DMS153 (cell line): Measurements from ENCODE around the gene KSR1.

ENCODE experiments used
- DNase-seq: peaks from one replicate; lab custom pipeline; 2025; lab: John Stamatoyannopoulos, UW

The KSR1 gene

DNA sequence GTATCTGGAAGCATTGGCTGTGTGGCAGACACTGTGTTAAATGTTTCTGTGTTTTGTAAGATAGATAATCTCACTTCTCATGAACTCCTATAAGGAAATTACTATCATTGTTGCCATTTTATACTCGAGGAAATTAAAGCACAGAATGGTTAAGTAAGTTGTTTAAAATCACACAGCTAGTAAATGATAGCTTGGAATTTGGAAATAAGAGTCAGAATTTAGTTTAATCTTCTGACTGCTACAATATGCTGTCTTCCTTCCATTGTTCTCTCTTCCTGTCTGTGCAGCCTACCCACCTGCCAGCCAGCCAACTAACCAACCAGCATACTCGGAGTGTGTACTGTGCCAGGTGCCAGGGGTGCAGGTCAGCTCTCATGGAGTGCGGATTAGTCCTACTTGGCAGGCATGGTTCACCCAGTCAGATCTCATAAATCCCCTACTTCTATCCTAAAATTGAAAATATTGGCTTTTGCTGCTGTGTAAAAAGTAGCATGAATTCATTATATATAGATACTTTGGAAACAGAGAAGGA is 94.8 kb downstream of the KSR1 start:
- peak; percentile 36 for DNase-seq

DNA sequence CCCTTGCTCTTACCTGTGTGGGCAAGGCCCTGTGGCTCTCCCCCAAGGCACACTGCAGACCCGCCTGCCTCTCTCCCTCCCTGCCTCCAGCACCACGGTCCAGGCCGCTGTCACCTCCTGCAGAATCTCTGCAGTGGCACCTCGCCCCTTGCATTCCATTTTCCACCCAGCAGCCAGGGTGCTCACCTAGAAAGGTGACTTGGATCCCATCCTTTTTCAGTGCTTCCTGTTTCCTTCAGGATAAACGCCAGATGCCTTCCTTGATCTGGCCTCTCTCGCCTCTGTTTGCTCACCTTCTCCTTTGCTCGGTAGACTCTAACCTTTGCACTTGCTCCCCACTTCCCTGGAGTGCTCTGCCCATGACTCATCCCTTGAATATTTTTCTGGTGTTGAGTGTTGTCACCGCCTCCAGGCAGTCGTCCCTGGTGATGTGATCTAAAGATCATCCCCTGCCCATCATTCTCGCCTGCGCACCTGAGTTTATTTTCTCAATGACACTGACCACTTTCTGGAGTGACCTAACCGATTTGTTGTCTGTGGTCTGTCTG is 95.5 kb downstream of the KSR1 start:
- no peak for DNase-seq

DNA sequence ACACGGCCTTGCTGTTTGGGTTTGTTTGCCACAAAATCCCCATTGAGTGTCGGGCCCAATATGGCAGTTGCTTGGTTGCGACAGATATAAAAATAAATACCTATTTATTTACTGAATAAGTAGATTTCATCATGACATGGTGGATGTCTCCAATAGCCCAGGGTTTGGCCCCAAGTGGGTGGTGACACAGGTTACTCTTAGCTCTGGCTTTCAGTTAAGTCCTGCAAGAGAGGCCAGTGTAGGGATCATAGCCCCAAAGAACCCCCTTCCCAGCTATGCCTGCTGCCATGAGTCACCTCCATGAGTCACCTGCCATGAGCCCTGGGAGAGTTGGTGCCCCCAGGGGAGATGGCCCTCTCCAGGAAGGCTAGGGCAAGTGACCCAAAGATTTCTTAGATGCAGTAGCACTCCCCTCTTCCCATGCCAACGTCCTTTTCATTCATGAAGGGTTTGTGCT is 96.1 kb downstream of the KSR1 start:
- no peak for DNase-seq

DNA sequence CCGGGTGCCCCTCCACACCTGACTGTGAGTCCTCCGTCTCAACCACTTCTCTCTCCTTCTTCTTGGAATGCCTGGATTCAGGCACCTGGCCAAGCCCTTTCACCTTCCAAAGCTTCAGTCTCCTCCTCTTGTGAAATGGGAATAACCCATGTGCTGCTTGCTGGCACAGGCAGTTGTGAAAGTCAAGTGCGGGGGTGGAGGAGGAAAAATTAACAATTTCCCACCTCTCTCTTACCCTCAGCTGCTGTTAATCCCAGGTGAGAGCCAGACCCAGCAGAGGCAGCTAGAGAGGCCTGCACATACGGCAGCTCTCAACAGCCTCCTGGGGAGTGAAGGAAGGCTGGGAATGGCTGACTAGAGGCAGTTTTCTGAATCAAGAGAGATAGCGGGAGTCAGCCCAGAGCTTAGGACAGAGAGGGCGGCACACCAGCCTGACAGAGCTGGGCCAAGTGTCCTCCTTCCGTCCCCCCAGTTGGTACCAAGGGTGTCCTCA is 96.8 kb downstream of the KSR1 start:
- DNase-seq, result no peak

DNA sequence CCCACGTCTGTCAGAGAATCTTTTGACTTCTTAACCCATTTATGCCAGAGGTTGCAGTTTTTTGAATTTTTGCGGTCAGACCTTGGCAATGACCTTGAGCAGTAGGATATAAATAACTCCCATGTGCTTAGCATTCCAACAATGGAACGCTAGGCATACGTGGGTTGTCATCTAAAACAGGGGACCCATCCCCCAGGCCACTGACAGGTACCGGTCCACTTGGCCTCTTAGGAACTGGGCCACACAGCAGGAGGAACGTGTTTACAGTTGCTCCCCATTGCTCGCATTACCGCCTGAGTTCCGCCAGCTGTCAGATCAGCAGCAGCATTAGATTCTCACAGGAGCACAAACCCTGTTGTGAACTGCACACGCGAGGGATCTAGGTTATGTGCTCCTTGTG is 97.9 kb downstream of the KSR1 start:
- DNase-seq, result no peak

DNA sequence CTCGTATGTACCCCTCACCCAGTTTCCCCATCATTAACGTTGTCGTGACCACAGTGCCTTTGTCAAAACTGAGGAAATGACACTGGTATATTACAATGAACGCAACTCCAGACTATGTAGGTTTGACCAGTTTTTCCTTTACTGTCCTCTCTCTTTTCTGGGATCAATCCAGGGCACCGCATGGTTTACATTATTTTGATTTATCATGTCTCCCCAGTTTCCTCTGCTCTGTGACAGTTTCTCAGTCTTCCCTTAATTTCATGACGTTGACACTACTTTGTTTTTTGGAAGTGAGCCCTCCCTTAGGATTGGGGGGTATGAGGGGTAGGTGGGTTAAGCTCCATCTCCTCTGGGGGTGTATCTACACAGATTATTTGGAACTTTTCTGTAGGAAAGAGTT is 98.7 kb downstream of the KSR1 start:
- DNase-seq, result no peak

DNA sequence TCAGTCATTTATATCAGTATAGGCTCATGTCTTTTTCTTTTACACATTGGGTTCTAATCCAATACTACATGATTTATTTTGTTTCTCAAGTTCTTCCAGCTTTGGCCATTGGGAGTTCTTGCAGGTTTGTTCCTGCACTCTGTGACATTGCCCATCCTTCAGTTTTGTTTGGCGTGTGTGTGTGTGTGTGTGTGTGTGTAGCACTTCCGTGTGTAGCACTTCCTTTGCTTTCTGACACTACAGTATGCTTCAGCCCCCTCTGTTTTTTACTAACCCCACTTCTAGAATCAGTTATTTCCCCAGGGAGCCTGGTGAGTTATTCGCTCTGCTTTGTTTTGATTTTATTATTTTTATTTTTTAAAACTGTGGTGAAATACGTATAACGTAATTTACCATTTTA is 99.1 kb downstream of the KSR1 start:
- DNase-seq, result no peak

DNA sequence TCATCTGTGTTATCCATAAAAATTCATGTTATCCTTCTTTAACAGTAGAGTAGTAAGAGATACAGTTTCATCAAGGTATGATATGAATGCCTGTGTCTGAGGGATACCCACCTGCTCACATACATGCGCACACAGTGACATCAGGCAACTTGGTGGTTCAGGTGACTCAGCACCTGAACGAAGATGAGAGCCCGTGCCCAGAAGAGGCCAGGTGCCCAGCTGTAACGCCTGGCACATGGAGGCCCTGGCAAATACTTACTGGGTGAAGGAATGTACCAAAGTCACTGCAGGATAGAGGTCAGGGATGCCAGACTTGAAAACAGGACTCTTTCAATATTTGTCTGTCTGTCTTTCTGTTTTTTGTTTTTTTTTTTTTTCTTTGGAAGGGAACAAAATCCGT is 102.1 kb downstream of the KSR1 start:
- peak; percentile 30 for DNase-seq

DNA sequence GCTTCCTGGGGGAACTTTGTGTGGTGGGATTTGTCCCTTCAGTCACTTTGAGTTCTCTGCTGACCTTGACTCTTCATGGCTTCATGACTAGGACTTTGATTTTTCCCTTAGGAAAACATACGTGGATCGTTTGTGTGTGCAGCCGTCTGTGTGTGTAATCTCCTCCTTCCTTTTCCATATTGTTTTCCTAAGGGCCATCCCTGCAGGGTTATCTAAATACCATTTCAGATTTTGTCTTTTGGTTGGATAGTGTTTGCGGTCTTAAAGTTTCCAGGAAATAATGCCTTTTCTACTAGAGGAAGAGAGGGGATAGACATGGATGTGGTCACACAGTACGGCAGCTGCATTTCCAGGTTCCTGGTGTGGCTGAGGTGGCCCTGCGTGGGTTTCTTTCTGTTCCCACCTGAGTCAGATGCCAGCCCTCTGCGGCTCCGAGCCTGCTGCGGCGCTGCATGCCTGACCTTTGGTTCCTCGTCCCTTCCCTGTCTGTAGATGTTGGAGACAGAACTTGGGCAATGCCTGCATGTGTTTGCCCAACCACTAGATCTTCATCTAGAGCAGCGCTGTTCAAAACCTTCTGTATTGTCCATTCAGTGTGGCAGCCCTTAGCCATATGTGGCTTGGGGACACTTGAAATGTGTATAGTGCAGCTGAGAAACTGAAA is 102.7 kb downstream of the KSR1 start:
- no peak for DNase-seq

DNA sequence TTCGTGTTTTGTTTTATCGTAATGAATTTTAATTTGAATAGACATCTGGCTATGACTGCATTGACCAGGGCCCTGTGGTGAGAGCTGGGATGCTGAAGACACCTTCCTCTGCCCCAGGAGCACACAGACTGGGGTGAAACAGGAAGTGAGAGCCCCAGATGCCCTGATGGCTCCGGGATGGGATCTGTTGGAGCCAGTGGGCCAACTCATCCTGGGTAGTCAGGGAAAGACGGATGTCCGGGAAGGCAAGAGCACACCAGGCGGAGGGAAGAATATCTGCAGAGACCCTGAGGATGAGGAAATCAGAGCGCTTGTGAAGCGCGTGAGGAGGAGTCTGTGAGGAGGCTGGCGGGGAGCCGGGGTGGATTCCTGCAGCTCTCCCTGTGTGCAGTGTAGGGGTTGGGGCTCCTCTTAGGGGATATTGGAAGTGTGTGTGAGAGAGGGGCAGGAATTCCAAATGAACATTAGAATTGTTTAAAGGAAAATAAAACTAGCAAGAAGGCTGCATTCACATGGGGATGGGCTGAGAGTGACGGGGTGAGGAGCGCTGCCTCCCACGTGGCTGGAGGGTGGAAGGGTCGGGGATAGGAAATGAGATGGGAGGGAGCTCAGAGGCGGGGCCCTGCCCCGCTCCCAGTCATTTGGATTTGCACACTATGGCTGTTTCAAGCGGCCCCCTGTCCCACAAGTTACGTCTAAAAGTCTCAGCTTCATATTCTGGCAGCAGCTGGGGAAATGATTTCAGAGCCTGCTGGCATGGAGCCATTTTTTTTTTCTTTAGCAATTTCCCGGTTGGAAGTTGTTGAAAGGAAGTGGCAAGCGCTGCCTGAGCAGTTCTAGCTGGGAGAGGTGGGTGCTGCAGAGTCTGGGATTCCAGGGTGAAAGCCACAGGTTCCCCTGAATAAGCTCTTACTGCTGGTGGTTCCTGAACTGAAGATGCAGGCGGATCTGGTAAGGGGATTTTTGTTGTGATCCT is 103.5 kb downstream of the KSR1 start:
- peak; percentile 43 for DNase-seq

DNA sequence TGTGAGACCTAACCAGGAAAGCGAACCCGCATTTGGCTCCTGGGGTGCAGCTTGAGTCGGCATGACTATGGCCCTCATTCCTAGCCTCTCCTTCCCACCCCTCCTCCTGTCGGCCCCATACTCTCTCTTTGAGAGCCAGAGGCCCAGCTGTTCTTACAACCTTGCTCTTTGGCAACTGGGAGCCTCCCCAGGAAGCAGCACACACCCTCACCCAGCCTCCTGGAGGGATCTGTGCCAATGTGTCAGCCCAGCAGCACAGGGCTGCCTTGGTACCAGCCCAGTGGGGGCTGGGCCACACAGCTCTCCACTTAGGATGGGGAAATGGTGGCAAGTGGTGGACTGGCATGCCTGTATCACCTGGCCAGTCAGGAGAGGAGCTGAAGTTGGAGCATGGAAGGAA is 104.4 kb downstream of the KSR1 start:
- no peak for DNase-seq

DNA sequence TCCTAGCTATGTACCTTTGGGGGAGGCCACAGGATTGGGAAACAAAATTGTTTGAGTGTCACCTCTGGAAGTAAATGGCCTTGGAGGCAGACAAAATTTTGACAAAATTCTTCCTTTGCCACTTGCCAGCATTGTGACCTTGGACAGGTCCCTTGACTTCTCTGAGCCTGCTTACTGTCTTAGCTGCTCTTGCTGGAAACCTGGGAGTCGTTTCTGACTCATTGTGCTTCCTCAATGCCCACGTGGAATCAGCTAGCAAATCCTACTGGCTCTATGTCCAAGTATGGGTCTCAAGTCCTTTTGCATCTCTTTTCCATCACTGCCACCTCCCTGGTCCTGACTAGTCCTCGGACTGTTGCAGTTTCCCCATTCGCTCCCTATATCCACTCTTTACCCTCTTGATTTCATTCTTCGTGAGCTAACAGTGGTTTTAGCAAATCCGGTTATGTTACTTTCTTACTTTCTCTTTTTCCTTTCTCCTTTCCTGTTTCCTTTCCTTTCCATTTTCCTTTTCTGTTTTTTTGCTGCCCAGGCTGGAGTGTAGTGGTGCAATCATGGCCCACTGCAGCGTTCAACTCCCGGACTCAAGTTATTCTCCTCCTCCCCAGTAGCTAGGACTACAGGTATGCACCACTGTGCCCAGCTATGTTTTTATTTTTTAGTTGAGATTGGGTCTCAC is 106.7 kb downstream of the KSR1 start:
- DNase-seq, result no peak

DNA sequence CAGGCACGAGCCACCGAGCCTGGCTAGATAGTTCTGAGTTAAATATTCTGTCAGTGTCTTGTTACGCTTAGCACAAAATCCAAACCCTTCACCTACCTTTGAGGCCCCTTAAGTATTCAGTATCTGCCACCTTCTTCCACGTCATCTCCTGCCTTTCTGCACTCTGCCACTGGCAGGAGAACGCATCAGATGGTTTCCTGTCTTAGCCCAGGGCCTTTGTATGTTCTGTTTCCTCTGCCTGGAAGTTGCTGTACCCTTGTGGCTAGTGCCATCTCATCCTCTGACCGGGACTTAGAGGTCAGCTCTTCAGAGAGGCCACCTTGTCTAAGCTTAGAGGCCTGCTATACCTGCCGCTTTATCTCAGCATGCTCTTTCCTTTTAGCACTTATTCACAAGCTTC is 107.3 kb downstream of the KSR1 start:
- DNase-seq, result no peak

DNA sequence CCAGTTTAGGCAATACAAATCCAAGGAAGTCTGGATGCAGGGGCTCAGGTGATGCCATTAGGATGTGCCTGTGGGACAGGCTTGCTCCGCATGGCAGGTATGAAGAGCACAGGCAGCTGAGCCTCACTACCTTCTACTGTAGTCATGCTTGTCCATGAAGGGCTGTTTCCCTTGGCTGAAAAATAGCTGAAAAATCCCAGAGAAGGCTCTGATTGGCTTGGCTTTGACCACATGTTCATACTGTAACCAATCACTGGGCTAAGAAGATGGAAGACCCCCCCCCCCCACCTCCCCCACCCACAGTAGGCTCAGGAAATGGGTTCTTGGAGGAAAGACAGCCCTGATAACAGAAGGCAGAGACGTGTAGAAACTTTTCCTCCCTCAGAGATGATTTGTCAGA is 108.2 kb downstream of the KSR1 start:
- no peak for DNase-seq

DNA sequence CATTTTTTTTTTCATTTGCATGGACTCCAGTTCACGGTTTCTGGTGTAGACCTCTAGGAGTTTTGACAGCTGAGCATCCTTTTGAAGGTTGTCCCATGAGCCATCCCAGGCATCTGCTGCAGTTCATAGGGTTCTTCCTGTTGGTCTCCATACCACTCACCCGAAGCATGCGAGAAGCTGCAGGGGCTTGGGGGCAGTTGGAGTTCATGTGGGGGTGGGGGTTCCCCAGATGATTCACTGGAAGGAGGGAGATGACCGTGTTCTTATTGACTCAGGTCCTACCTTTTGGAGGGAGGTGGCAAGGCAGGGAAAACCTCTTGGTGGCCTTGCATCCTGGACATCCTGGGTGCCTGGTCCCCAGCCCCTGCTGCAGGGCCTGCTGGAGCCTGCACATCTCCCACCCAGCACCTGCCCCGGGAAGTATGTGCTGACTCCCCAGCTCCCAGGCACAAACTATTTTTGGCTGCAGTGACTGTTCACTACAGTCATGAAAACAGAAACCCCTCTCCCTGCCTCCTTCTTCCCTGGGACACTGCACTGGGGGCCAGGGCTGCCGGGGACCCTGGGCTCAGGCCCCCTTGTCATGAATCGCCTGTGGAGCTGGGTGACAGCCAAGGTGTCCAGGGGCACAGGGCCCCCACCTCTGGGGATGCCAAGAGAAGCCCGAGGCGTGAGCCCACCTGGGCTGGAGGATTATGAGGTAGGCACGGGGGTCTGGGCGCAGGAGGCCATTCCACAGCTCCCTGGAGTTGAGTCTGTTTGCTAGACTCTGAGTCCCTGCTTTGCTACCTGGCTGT is 109.8 kb downstream of the KSR1 start:
- DNase-seq, result no peak

DNA sequence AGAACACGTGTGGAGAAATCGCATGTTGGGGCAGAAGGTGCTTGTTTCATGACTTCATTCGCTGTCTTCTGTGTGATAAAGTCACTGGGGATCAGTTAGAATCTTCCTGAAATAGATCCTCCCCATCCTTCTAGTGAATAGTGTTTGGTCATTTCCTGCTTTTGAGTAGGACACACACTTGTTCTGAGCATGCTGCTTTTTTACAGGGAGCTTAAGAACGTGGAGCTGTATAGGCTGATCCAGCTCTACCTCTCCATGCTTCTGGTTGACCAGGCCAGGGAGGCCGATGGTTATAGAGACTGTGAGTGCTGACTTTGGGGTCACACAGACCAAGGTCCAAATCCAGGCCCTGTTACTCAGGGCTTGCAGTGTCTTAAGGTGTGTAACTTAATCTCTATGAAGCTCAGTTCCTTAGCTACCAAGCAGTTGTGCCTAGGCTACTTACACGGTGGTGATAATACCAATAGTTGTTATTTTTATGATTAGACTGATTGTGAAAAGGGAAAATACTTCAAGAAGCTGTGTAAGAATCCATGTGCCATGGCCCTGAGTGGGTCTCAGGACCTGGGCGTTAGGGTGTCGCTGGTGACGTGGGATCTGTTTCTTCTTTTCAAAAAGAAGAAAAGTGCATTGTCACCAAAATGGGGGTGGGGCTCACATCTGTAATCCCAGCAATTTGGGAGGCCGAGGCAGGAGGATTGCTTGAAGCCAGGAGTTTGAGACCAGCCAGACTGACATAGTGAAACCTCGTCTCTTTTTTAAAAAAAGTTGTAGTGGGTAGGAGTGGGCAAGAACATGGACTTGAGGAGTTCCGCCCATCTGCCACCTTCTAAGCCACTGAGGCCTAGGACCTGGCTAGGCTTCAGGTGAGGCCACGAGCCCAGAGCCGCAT is 110.7 kb downstream of the KSR1 start:
- no peak for DNase-seq

DNA sequence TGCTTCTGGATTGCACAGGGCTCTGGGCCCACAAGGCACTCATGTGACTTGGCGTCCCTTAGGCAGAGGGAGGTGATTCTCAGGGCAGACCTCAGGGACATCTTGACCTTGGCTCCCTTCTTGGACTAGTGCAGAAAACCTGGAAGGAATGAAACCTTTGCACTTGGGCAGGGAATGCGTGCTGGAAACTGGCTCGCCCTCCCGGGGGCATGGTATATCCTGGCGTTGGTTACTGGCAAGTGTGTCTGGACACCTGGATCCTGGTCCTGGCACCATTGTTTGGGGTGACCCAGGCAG is 111.3 kb downstream of the KSR1 start:
- no peak for DNase-seq

DNA sequence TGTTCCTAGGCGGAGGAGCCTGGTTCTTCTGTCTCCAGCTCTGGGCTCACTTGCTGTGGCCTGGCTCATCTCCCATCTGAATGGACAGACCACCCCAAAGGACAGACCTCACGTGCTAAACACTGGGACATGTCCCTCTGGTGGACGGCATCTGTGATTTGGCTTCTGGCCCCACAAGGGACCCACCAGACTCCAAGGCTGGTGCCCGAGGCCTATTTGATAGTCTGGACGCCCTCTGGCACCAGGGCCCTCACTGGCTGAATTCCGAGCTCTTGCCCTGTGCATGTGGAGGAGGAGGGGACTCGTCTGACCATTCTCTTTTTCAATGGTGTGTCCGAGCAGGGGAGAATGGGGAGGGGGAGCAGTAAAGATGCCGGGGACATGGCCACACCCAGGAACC is 112.0 kb downstream of the KSR1 start:
- no peak for DNase-seq

DNA sequence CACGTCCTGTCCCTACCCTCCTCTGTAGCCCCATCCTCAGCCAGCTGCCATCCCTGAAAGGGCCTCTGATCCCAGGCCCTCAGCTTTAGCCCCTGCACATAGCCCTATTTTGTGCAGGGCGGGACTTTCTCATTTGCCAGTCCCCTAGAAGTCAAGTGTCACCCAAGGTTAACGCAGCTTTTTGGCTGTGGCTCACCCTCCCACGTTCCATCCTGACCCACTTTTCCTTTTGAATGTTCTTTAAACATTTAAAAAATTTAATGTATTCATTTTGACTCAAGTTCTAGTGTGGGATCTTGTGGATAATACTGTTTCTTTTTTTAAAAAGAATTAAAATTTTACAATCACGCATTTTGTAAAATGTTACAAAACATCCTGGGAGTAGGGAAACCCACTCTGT is 112.6 kb downstream of the KSR1 start:
- DNase-seq, result no peak

DNA sequence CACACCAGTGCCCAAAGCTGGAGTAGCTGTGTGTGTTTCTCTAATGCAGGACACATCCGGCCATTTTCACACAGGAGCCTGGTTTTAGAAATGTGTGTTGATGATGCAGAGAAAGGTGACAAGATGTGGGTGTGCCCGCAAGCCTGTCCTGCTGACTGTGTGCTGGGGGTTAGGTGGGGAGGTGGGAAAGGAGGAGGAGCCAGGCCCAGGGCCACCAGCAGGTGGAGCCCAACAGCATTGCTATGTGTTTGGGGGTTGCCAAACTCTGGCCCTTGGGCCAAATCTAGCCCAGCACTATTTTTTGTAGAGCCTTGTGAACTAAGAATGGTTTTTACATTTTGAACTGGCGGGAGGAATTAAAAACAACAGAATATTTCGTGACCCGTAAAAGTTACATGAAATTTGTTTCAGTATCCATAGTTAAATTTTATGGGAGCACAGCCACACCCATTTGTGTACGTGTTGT is 113.0 kb downstream of the KSR1 start:
- DNase-seq, result no peak
